Spleen (tissue), 11 donors: ENCODE data around the gene LOXHD1. TPM values are rescaled to one million over a fixed set of nuclear protein-coding genes. Genes with fewer than 3 reads are reported as not detected.

Experiments used
- DNase-seq: peaks from one replicate; pipeline ENCODE4 v3.0.0-alpha.2; 2020
- H3K27ac ChIP-seq, 8 donors: fragments of 200-600 bp; sonication (generic) in 7 of 8; 1 replicate in 4 of 8; 2 replicates in 4 of 8; pipeline versions ENCODE4 v1.5.0 to v1.8.0; 2016 to 2021; ENCODE audit warnings: inconsistent platforms in 4 of 8, mild to moderate bottlenecking in 4 of 8, moderate library complexity in 1 of 8
- H3K27me3 ChIP-seq, 7 donors: fragments of 200-600 bp; sonication (generic) in 6 of 7; replicated peaks in 1 of 7; 1 replicate in 4 of 7; 2 replicates in 3 of 7; pipeline versions ENCODE4 v1.5.0 to v1.8.0; 2016 to 2021; ENCODE audit warnings: inconsistent platforms in 3 of 7, mild to moderate bottlenecking in 1 of 7
- H3K36me3 ChIP-seq, 6 donors: fragments of 200-600 bp; sonication (generic) in 5 of 6; 1 replicate in 4 of 6; 2 replicates in 2 of 6; pipeline versions ENCODE4 v1.5.0 to v1.8.0; 2016 to 2021; ENCODE audit warnings: inconsistent platforms in 2 of 6
- H3K4me1 ChIP-seq, 6 donors: fragments of 200-600 bp; sonication (generic) in 5 of 6; 1 replicate in 3 of 6; 2 replicates in 3 of 6; pipeline versions ENCODE4 v1.5.0 to v1.8.0; 2016 to 2021; ENCODE audit warnings: inconsistent platforms in 3 of 6
- H3K4me3 ChIP-seq, 8 donors: fragments of 200-600 bp; sonication (generic) in 7 of 8; 1 replicate in 4 of 8; 2 replicates in 4 of 8; pipeline versions ENCODE4 v1.5.0 to v1.8.0; 2016 to 2021; ENCODE audit warnings: inconsistent platforms in 4 of 8, mild to moderate bottlenecking in 4 of 8, moderate library complexity in 2 of 8
- H3K9me3 ChIP-seq, 8 donors: fragments of 200-600 bp; sonication (generic) in 7 of 8; 1 replicate in 4 of 8; 2 replicates in 4 of 8; pipeline versions ENCODE4 v1.5.0 to v1.8.0; 2016 to 2021; ENCODE audit warnings: inconsistent platforms in 4 of 8
- POLR2A ChIP-seq, 3 donors: fragments of 450-650 bp; IDR thresholded peaks; one replicate each; pipeline ENCODE4 v1.5.1; 2017; ENCODE audit warnings: antibody characterized with exemption in 3 of 3, mild to moderate bottlenecking in 1 of 3
- POLR2AphosphoS5 ChIP-seq, 3 donors: sonication (generic); formaldehyde crosslinking; IDR thresholded peaks; one replicate each; pipeline ENCODE4 v1.5.1; 2017; ENCODE audit warnings: antibody characterized with exemption in 3 of 3
- WGBS, 5 donors: extraction: QIAGEN DNeasy Blood & Tissue Kit in 3 of 5; methylation state at CpG; one replicate each; pipeline versions ENCODE4 v1.1.5 to v1.1.7; 2013 to 2018; 5-methylcytosine and 5-hydroxymethylcytosine counted together
- intact Hi-C: fragments of 100-400 bp; cut with DNase I; formaldehyde crosslinking; loops from one replicate; pipeline ENCODE4 v1.15.0; 2023; ENCODE audit warnings: low total_unique reads
- polyA plus RNA-seq, 3 donors: library from polyadenylated mRNA; stranded (reverse); fragments of 200-250 nt; gene quantifications; one replicate each; pipeline ENCODE4 v1.2.1, GENCODE V29; 2013
- total RNA-seq, 7 donors: library from RNA; depleted of rRNA in 3 of 7; stranded (reverse); fragments of >200 nt in 3 of 7; fragmentation: NEBNext Ultra II Directional in 4 of 7; extraction: Animal tissue kit (Norgen Biotek cat#: 25700) in 4 of 7; gene quantifications; one replicate each; pipeline versions ENCODE4 v1.1.0 to v1.2.1, GENCODE V29; 2016 to 2021
- TF ChIP-seq, protein P1 (sequence below), 11 experiments: fragments of 200-600 bp in 7 of 11; fragments of 450-650 bp in 4 of 11; sonication (generic) in 4 of 11; IDR thresholded peaks in 8 of 11; conservative IDR thresholded peaks in 3 of 11; 1 replicate in 7 of 11; 2 replicates in 4 of 11; pipeline versions ENCODE4 v1.4.0 to v1.8.0; 2016 to 2021; ENCODE audit warnings: antibody characterized with exemption in 11 of 11, inconsistent platforms in 4 of 11, mild to moderate bottlenecking in 1 of 11
- donor health status: healthy with polysubstance abuse.
- donor health status: DM: no; HTN: no; CAD: no; lungs with moderate emphysema.
- donor health status: DM: no; HTN: no; CAD: no.
- donor health status: Bipolar disorder and iron deficiency.
- donor health status: healthy.
- donor health status: DM: no; HTN: no; CAD: no.
- donor health status: DM: yes; HTN: yes; CAD: no.

The LOXHD1 gene
- total and polyA plus RNA-seq, 10 donors: 0.09 to 6.0 (median 2.1) TPM

GRCh38 chr18:46628206-46628605 is 28.8 kb downstream of the LOXHD1 start:
- TF ChIP-seq, protein P1, sequence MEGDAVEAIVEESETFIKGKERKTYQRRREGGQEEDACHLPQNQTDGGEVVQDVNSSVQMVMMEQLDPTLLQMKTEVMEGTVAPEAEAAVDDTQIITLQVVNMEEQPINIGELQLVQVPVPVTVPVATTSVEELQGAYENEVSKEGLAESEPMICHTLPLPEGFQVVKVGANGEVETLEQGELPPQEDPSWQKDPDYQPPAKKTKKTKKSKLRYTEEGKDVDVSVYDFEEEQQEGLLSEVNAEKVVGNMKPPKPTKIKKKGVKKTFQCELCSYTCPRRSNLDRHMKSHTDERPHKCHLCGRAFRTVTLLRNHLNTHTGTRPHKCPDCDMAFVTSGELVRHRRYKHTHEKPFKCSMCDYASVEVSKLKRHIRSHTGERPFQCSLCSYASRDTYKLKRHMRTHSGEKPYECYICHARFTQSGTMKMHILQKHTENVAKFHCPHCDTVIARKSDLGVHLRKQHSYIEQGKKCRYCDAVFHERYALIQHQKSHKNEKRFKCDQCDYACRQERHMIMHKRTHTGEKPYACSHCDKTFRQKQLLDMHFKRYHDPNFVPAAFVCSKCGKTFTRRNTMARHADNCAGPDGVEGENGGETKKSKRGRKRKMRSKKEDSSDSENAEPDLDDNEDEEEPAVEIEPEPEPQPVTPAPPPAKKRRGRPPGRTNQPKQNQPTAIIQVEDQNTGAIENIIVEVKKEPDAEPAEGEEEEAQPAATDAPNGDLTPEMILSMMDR (IDR thresholded peaks at IDR 0.05 in 8 of 11, conservative IDR thresholded peaks at IDR 0.05 in 3 of 11): no peak
- TF ChIP-seq POLR2AphosphoS5 (IDR thresholded peaks at IDR 0.05): no peak
- Histone ChIP-seq H3K9me3 (peaks cover 0 to under 1% (median 0%) of the 10 kb centered on the region in 8 donors), H3K4me3 (no peak overlapping the region), H3K27ac (no peak overlapping the region), H3K27me3 (no peaks in the 10 kb centered on the region), H3K36me3 (no peaks in the 10 kb centered on the region), H3K4me1 (peaks cover 7 to 15% (median 11%) of the 10 kb centered on the region in 6 donors)
- intact Hi-C loops: no loop called here
- WGBS, 5 donors: 85 to 95% (median 90%) methylated on average over 5 of the region's 5 CpGs
- DNase-seq: no peak

- Histone ChIP-seq H3K27me3 (no peaks in the 10 kb centered on the region), H3K4me3 (no peak overlapping the region), H3K4me1 (peaks cover 13 to 22% (median 19%) of the 10 kb centered on the region in 6 donors), H3K9me3 (no peaks in the 10 kb centered on the region), H3K27ac (no peak overlapping the region), H3K36me3 (no peaks in the 10 kb centered on the region)
- TF ChIP-seq POLR2AphosphoS5 (IDR thresholded peaks at IDR 0.05): no peak
- TF ChIP-seq, protein P1 (IDR thresholded peaks at IDR 0.05 in 8 of 11, conservative IDR thresholded peaks at IDR 0.05 in 3 of 11): no peak
- TF ChIP-seq POLR2A (IDR thresholded peaks at IDR 0.05): no peak
- WGBS, 5 donors: 60 to 76% (median 71%) methylated on average over 2 of the region's 2 CpGs
- intact Hi-C loops: no loop called here
- DNase-seq: no peak
Observed at GRCh38 chr18:46627136-46627535, 29.9 kb downstream of the LOXHD1 start.

GRCh38 chr18:46625069-46625468 is 32.0 kb downstream of the LOXHD1 start:
- 93 to 97% (median 94%) methylated on average over 5 of the region's 5 CpGs for WGBS, 5 donors
- Histone ChIP-seq H3K4me1 (peaks cover 18 to 34% (median 26%) of the 10 kb centered on the region in 6 donors), H3K9me3 (no peaks in the 10 kb centered on the region), H3K4me3 (no peak overlapping the region), H3K36me3 (no peaks in the 10 kb centered on the region), H3K27ac (no peak overlapping the region), H3K27me3 (no peaks in the 10 kb centered on the region)
- DNase-seq: no peak
- intact Hi-C loops: no loop called here
- no peak for TF ChIP-seq POLR2AphosphoS5 (IDR thresholded peaks at IDR 0.05)
- TF ChIP-seq POLR2A (IDR thresholded peaks at IDR 0.05): no peak
- TF ChIP-seq, protein P1 (IDR thresholded peaks at IDR 0.05 in 8 of 11, conservative IDR thresholded peaks at IDR 0.05 in 3 of 11): no peak

- H3K9me3 ChIP-seq: no peaks in the 10 kb centered on the region
- H3K4me1 ChIP-seq: peaks cover 18 to 34% (median 26%) of the 10 kb centered on the region in 6 donors
- intact Hi-C loops: no loop called here
- H3K36me3 ChIP-seq: no peaks in the 10 kb centered on the region
- no peak overlapping the region for H3K4me3 ChIP-seq
- no peak for DNase-seq
- H3K27ac ChIP-seq: peak overlapping the region in 3 of 8 donors; percentile 20 to 47 (median 38)
- H3K27me3 ChIP-seq: no peaks in the 10 kb centered on the region
- TF ChIP-seq POLR2AphosphoS5 (IDR thresholded peaks at IDR 0.05) (no peak), POLR2A (IDR thresholded peaks at IDR 0.05) (no peak)
- TF ChIP-seq, protein P1 (IDR thresholded peaks at IDR 0.05 in 8 of 11, conservative IDR thresholded peaks at IDR 0.05 in 3 of 11): no peak
- WGBS, 5 donors: 64 to 84% (median 75%) methylated on average over 11 of the region's 11 CpGs
Observed at GRCh38 chr18:46624127-46624526, 32.9 kb downstream of the LOXHD1 start.
